GM18499 (cell line): Measurements from ENCODE around the gene SLC43A3.

Experiments
- ATAC-seq: cut with Tn5 transposase; IDR thresholded peaks from one replicate; pipeline ENCODE4 v1.9.1; 2021; ENCODE audit warnings: moderate number of reproducible peaks; ENCODE audit not compliant: insufficient read depth, unreplicated experiment

The SLC43A3 gene

GRCh38 chr11:57430952-57431351 is 4.0 kb upstream of the SLC43A3 start:
- no peak for ATAC-seq

- no peak for ATAC-seq
Observed at GRCh38 chr11:57429946-57430345, 3.0 kb upstream of the SLC43A3 start.

GRCh38 chr11:57428643-57429042 is 1.7 kb upstream of the SLC43A3 start:
- no peak for ATAC-seq

DNA sequence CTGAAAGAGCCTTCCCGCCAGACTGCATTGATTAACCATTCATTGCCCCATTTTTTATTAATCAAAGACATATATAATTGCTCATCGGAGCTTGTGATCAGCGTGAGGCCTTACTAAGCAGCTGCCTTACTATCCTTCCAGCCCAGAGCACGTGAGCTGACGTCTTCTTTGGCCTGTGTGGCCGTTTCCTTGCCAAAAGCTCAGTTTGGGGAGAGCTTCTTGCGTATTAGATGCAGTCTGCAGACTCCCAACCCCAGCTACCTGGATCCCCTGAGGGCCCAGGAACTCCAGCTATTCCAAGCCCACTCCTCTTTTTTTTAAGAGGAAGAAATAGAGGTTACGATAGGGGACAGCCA is 784 bp upstream of the SLC43A3 start:
- no peak for ATAC-seq

DNA sequence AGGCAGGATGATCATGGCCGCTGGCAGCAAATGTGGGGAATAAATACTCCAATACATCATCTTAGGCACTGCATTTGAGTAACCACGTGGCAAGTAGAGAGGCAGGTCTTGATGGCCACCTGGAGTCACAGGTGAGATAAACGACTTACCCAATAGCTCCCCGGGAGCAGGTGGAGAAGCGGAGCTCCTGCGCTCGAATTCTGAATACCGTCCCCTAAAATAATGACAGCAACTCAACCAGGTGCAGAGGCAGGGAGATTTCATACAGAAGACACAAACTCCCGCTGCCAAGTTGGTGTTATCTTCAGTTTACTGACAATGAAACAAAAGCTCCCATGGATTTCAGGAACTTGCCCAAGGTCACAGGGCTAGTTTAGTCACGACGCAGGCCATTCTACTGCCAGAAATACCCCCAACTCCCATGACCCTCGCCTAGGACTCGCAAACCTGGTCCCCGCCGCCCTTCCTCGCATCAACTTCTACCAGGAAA is 437 bp downstream of the SLC43A3 start:
- ATAC-seq, result no peak

DNA sequence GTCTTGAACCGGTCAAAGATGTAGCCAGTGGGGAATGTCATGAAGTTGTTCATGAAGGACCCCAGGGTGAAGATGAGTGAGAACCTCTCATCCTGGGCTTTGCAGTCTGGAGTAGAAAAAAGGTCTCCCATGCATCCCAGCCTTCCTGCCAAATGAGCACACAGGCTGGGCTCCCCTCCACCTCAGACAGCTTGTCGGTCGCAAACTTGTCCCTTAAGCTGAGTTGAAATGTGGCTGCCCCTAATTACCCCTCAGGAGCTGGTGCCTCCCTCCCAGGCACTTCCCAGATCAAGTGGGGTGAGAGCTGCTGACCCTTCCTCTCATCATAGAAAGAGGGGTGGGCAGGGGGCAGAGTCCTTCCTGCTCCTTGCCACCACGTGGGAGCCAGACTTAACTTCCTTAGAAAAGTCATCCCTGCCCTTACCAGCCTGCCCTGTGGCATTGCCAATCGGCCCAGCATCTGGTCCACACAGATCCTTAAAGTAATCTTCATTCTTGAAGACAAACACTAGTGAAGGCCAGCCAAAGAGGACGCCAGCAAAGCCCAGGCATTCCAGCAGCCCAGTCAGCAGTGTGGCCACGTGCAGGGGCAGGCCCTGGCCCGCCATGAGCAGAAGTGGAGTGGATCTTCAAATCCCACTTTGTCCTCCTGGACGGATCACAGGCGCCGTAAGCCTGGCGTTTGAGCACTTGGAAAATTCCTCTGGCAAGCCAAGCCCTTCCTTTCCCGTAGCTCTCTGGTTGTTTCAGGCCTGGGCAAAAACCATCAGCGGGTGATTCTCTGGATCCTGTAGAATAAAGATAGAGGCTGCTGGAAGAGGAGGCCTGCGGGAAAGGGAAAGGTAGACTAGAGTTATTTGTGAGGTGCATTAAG is 1.1 kb downstream of the SLC43A3 start:
- ATAC-seq, result no peak

GRCh38 chr11:57424792-57425564 is 1.9 kb downstream of the SLC43A3 start:
- peak; percentile 92 for ATAC-seq

DNA sequence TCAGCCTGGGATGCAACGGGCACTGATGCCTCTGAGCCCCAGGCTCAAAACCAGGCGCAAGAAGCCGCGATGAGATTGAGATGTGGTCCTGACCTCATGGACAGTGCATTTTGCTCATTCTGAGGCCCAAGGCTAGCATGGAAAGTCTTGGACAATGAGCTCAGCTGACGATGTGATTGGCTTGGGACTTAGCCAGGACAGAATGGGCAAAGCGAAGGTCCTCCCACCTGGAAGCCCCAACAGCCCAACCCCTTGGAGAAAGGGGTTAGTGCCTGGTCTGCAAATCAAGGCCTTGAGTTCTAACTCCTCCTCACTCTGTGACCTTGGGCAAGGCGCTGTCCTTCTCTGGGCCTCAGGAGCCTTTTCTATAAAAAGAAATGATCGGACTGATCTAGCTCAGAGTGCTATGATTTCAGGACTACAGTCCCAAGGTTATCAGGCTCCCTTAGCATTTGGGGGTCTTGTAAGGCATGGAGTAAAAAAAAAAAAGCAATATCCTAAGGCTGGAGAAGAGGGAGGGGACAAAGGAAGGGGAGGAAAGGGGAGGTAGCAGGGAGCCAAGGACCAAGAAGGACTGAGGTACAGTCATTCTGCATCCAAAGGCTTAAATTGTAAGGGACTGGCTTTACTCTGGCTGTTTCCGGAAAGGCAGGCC is 2.7 kb downstream of the SLC43A3 start:
- no peak for ATAC-seq

DNA sequence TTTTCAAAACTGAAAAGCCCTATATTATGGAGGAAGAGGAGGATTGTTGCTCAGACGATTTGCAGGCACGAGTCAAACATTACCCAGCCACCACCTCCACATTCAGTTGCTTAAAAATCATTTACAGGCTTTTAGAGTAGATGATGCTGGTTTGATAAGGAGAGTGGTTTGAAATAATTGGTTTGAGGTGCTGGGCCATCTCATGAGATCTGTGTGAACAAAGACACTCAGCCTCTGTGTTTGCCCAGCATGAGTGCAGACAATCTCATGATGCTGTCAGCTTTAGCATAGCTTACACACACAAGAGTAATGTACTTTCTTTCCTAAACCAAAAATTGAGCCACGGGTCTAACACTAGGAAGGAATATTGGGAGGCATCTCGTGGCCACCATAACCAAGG is 4.3 kb downstream of the SLC43A3 start:
- no peak for ATAC-seq

- no peak for ATAC-seq
Observed at GRCh38 chr11:57421805-57422204, 5.1 kb downstream of the SLC43A3 start.

DNA sequence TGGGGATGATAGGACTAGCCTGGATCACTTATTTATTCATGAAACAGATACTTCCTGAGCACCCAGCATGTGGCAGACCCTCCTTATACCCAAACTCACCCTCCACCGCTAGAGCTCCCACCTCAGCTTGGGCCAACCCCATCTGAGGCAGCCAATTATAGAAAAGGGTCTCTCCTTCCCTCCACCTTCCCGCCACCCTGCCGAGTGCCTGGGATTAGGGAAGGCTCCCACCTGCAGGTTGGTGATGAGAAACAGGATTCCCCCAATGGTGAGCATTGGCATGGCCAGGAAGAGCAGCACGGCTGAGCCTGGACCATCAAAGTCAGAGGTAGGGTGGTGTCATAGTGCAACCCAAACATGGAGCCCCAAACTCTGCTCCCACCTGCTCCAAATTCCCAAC is 5.9 kb downstream of the SLC43A3 start:
- no peak for ATAC-seq

- no peak for ATAC-seq
Observed at GRCh38 chr11:57419146-57419545, 7.8 kb downstream of the SLC43A3 start.

- ATAC-seq, result no peak
Observed at GRCh38 chr11:57418131-57418530, 8.8 kb downstream of the SLC43A3 start.

- no peak for ATAC-seq
Observed at GRCh38 chr11:57417056-57417455, 9.9 kb downstream of the SLC43A3 start.

DNA sequence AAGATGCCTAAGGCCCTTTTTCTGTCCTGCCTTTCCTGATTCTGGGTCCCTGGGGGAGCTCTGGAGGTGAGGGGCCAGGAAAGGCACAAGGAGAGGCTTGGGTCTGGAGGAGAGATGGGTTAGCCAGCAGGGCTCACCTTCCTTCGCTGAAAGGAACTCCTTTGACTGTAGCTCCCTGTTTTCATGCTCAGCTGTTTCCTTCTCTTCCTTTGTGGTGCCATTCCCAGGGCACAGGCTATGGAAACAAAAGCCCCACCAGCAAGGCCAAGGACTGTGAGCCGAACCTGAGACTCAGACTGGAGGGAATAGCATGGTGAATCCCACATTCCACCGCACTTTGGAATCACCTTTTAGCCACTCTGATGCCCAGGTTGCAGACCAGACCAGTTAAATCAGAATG is 10.5 kb downstream of the SLC43A3 start:
- ATAC-seq, result no peak

GRCh38 chr11:57414612-57415212 is 12.2 kb downstream of the SLC43A3 start:
- no peak for ATAC-seq

DNA sequence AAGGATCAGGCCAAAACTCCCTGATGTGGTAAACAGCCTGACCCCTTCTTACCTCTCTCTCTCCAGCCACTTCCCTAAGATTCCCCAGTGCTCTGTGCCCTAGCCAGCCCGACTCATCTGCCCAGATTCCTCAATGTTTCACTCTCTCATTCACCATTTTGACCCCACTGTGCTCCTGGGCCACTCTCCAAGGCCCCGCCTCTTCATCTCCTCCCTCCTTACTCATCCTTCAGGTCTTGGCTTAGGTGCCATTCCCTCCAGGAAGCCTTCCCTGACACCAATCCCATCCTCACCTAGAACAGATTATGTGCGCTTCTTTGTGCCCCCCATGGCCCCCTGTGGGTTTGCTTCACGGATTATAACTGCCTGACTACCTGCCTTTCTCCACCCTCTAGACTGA is 13.2 kb downstream of the SLC43A3 start:
- no peak for ATAC-seq

DNA sequence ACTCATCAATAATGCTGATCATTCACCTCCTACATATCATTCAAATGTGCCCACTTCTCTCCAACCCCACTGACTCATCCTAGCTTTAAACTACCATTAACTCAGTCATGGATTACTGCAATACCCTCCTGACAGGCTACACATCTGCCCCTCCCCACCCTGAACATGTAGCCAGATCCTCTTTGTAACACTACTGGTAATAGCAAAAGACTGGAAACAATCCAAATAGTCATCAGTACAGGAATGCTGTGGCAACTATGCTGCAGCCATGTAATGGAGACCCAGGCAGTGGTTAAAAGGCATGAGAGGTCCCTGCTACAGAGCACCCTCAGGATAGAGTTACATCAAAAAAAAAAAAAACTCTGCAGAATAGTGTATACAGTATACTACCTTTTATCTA is 16.6 kb downstream of the SLC43A3 start:
- ATAC-seq, result no peak

GRCh38 chr11:57409321-57410100 is 17.4 kb downstream of the SLC43A3 start:
- ATAC-seq, result no peak

DNA sequence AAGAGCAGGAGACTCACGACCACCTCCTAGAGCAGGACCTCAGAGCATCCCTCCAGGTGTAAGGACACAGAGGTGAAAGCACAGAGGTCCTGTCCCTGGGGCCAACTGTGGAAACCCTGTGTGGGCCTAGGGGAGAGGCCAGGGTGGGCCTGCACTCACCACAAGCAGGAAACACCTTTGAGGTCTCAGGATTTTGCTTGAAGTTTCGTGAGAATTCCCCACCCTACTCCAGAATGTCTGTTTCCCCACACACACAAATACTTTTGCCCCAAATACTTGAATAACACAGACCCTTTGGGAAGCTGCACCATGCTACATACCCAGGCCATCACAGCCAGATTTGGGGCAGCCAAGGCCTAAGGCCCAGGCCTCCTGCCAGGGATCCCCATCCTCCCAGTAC is 18.1 kb downstream of the SLC43A3 start:
- ATAC-seq, result no peak
